AG08395 (cell line): ENCODE data around the gene CCDC93.
"Not testable (repeated sequence)": the region's sequence is repeated elsewhere in the genome, so short reads cannot be mapped to it uniquely, and the experiment has no call there.

Experiments
- DNase-seq: peaks from one replicate; pipeline ENCODE4 v3.0.0; 2012; ENCODE audit warnings: mixed read lengths, low spot score

CCDC93 gene

DNA sequence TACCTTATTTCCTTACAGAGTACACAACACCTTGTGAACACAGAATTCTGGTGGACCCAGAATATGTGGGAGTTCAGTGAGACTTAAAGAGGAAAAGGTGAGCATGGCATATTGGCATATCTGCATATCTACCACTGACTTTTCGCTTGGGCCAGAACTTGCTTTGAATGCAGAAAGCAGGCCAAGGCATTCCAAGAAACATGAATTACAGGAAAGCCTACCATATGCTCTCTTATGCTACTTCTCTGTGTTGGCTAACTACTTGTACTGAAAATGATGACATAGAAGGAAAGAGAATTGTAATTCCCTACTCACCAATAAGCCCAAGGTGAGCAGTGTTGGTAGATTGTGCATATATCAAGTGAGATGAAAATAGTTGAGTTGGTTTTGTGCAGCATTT lies 31.4 kb upstream of the CCDC93 start:
- DNase-seq, result no peak

DNA sequence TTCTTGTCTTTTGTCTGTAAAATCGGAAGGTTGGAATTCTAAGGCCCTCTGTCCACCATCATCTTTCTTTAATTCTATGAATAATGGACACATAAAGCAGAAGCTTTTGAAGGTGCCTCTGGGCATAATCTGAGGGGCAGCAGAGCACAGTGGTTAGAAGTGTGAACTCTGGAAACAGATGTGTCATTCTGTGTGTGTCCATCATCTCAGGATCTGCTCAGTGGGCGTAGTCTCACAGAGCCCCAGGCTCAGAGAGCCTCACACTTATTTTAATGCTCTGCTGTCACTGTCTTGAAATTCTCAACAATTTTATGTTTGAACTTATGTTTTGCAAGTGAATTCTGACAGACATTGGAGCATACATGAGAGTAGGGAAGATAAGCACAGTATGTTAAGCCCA lies 31.0 kb upstream of the CCDC93 start:
- no peak for DNase-seq

DNA sequence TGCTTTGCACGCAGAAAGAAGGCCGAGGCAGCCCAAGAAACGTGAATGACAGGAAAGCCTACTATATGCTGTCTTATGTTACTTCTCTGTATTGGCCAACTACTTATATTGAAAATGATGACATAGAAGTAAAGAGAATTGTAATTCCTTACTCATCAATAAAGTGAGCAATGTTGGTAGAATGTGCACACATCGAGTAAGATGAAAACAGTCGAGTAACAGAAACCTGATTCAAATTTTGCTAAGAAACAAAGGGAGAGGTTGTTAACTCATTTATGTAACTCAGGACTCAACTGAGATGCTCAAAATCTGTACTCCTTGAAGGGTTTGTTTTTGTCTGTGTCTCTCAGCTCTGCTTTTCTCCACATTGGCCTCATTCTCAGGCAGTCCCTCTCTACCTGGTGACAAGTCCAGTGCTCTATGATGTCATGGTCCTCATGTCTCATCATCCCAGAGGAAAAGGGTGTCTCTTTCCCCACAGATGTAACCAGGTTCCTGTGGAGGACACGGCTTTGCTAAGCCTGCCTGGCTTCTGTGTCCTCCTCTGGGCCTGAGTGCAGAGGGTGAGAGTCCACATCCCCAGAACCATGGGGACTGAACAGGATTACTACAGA lies 30.3 kb upstream of the CCDC93 start:
- no peak for DNase-seq

GRCh38 chr2:118040891-118041290 lies 27.0 kb upstream of the CCDC93 start:
- no peak for DNase-seq

DNA sequence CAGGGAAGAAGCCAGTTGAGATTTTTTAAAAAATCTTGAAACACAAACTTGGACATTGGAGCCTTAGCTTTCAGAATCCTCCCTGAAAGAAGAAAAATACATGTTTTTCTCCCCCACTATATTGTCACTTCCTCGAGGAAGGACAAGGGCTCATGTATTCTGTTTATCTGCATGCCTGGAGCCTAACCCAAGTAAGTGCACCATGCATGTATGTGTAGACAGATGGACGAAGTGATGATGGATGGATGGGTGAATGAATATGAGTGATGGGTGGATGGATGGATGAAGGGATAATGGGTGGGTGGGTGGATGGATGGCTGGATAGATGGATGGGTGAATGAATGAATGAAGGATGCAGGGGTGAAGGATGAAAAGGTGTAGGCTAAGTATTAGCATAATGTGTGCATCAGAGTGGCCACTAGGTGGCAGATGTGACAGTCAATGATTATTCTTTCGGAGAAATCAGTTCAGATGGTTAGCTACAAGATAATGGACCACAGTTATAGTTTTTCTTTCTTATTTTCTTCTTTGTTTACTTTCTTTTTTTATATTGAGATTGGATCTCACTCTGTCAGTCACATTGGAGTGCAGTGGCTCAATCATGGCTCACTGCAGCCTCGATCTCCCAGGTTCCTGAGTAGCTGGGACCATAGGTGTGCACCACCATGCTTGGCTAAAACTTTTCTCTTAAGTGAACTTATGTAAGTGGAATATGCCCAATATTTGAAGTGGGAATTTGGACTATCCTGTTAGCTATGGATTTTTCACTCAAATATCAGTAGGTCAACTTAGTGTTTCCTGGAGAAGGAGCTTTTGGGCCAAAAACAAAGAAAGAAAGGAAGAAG lies 18.5 kb upstream of the CCDC93 start:
- DNase-seq, result peak; percentile 68

GRCh38 chr2:118031566-118031965 lies 17.7 kb upstream of the CCDC93 start:
- DNase-seq, result no peak

DNA sequence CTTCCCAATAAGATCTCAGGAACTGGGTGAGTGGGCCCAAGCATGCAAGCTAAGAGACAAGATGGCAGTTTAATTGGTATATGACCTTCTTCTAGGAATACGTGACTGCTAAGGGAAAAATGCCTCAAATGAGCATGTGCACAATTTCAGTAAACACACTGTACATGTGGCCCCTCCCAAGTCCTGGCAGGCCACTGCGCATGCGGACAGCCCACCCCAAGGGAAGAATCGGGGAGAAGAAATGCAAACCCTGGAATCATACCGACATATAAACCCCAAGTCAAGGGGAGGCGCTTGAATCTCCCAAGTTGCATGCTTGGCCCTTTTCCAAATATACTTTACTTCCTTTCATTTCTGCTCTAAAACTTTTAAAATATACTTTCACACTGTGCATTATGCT lies 15.2 kb upstream of the CCDC93 start:
- DNase-seq, result no peak

DNA sequence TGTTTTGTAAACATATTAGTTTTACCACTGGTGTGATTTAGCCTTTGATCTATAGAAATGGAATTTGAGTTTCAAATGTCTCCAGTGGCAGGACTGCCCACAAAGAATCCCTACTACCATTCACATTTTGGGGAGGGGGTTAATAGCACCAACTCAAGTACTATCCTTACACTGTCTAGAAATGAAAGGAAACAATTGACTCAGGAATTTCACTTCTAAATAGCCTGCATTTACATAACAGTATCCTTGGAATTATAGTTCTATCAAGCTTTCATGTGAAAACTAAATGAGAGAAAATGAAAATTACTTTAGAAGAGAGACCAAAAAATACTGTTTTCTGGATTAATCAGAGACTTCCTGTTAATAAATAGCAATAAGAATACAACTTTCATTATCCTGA lies 7.5 kb upstream of the CCDC93 start:
- DNase-seq, result no peak

- DNase-seq, result no peak
Measured at GRCh38 chr2:118019821-118020220, 6.0 kb upstream of the CCDC93 start.

GRCh38 chr2:118016911-118017310 lies 3.0 kb upstream of the CCDC93 start:
- DNase-seq, result no peak

- DNase-seq, result not testable (repeated sequence)
Measured at GRCh38 chr2:118015761-118016160, 1.9 kb upstream of the CCDC93 start.

GRCh38 chr2:118014492-118014824 lies 588 bp upstream of the CCDC93 start:
- DNase-seq, result no peak

GRCh38 chr2:118013221-118013723 lies 598 bp downstream of the CCDC93 start:
- DNase-seq, result peak; percentile 54

DNA sequence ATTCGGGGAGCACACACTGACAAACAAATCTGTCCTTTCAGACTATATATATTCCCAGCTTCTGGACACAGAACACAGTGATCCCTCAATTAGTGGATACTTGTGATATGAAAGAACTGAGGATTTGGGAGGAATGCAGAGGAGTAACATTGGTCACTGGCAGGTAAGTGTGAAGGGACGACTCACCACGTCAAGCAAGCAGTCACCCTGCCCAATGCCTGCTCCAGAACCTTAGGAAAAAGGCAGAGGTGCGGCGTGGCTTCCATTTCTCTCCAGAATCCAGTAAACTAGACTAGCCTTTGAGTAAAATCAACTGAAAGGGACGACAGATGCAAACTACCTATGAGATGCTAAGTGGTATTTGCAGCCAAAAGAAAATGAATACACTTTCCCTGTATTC lies 1.1 kb downstream of the CCDC93 start:
- DNase-seq, result no peak

DNA sequence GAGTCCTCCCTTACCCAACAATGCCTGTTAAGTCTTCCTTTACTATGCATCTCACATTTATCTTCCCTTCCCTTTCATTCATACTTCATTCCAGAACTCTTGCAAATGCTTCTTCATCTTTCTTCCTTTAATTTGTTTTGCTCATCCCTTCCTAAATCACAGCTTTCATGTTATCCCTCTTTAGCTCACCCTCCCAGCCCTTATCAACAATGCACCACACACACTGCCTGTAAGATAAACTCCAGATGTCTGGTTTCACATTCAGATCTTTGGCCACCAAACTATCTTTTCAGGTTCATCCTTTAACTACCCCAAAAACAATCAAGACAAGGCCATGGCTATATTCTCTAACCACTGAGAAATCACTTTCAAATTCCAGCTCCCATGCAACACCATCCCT lies 3.4 kb downstream of the CCDC93 start:
- DNase-seq, result no peak

DNA sequence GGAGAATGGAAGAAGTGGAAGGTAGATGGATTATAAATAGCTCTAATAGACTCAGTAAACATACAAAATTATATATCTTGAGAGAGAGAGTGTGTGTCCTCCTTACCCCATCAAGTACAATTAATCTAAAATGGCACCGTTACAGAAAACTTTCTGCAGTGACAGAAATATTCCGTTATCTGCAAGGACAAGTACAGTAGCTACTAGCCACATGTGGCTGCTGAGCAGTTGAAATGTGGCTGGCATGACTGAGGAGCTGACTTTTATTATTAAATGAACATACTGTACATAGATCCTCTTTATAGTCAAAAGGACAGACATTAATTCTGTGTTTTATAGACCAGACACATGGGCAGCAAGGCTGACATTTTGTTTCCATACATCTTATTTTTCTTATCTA lies 7.0 kb downstream of the CCDC93 start:
- no peak for DNase-seq

DNA sequence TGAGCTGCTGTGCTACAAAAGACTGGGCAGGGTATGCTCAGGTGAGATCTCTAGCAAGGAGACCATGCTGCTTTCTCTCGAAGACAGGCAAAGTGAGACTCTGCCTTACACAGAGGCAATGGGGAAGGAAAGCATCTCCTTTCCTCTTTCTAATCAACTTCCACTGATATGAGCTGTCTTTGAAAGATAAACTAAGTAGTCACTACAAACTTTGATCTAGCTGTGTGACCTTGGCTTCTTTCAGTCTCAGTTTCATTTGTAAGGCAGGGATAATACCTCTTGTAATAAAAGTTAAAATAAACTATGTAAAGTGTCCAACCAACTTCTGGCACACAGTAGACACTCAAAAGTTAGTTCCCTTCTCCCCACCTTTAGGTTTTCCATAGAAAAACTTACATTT lies 7.5 kb downstream of the CCDC93 start:
- DNase-seq, result no peak

DNA sequence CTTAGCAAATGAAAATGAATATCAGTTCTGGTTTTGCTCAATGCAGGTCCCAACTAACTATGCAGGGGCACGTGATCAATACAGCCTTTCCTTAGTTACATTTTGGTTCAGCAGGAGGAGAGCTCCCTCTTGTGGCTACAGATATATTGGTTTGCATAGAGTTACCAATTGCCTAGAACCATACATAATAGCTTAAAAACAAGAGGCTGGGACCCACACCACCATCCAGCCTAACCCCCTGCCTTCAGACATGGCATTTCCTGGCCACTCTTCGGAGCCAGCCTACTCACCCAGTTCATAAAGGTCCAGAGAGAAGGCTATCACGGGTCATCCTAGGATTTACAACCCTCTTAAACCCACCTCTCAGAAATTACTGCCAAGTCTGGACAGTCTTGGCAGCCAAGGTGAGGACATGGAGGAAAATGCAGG lies 10.5 kb downstream of the CCDC93 start:
- DNase-seq, result peak; percentile 84

DNA sequence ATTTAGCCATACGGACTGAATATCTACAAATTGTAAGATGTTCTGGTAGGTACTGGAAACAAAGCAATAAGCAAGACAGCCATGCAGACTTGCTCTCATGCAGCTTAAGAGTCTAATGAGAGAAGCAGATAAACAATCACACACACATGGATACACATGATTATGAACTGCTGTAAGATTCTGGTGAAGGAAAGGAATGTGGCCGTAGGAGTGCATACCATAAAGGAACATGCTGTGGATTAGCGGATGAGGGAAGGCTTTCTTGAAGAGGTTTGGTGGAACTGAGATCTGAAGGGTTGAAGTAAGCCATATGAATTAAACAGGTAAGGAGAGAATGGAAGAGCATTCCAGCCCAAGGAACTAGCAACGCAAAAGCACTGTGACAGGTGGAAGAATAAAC lies 13.8 kb downstream of the CCDC93 start:
- no peak for DNase-seq

GRCh38 chr2:117997872-117998454 lies 15.9 kb downstream of the CCDC93 start:
- no peak for DNase-seq

GRCh38 chr2:117996525-117996924 lies 17.3 kb downstream of the CCDC93 start:
- no peak for DNase-seq

DNA sequence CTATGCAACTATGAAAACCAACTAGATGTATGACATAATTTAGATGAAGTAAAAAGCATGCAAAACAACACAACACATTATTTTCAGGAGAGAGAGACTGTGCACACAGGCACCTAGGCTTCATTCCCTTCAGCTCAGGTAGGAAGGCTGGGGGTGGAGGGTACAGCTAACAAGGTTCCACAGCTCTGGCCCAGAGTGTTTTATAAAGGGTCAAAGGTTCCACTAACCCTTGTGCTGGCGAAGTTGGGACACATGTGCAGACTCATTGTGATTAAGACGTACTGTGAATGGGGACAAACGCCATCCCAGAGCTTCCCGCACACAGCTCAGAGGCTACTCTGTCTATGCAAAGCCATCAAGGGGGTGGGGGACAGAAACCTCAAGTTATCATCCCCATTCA lies 19.1 kb downstream of the CCDC93 start:
- DNase-seq, result no peak

- no peak for DNase-seq
Measured at GRCh38 chr2:117989854-117990438, 23.9 kb downstream of the CCDC93 start.
